ENCODE data around the gene CISD2.
"Not testable (repeated sequence)": the region's sequence is repeated elsewhere in the genome, so short reads cannot be mapped to it uniquely, and the experiment has no call there.

Gene CISD2

GRCh38 chr4:102850370-102850769 is 18.4 kb upstream of the CISD2 start:
- DNase-seq = no peak

DNA sequence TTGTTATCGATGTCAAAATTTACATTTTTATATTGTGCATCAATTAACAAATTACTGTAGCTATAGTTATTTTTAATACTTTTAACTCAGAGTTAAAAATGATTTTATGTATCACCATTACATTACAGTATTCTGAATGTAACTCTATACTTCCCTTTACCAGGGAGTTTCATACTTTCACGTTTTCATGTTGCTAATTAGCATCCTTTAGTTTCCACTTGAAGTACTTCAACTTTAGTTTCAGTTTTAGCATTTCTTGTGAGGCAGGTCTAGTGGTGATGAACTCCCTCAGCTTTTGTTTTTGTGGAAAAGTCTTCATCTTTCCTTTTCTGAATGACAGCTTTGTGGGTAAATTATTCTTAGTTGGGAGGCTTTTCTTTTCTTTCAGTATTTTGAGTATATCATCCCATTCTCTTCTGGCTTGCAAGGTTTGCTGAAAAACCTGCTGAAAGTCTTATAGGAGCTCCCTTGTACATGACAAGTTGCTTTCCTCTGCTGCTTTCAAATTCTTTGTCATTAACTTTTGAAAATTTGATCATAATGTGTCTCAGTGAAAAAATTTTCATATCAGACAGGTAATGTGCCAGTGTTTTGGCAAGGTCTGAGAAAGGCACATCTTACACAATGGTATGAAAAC is 9.8 kb upstream of the CISD2 start:
- no peak for DNase-seq

DNA sequence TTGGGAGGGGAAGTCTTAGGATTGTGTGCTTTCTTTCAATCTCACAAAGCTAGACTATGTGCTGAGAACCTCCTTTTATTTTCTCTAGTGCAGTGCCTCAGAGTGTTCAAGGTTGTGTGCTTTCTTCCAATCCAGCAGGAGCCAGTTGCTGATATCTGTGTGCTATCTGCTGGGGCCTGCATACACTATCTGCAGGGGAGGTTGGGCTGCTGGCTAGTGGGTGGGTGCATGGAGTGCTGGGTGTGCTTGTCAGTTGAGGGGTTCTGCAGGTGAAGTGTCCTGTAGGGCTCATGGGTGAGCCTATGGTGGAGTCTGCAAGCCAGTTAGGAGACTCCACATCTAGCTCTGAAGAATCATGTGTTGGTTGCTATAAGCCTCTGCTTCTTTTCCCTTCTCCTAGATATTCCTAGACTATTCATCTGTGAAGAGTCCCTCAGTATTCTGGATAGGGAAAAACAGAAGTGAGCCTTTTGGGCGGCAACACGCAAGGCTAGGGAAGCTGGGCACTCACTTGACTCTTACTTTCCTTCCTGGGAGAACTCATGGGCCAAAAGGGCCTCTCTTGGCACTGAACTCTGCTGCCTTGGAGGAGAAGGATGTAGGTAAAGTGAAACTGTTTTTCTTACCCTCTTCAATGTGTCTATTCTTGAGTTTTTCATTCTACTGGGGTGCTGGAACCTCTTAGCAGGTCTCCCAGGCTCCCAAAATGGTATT is 8.0 kb upstream of the CISD2 start:
- no peak for DNase-seq

DNA sequence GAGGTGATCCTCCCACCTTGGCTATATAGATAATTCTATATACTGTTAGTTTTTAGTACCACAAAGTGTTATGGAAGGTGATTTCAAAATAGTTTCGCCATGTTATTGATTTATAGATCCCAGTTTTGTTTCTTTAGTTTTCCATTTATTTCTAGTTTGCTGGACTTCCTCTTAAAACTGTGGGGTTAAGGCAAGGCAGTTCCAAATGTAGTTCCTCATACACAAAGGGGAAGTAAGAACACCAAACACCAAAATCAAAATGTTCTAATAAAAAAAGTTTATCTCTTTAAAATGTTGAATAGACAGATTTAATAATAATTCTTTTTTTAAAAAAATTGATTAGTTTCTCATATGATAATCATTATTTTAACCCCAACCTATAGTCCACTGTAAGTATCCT is 6.8 kb upstream of the CISD2 start:
- DNase-seq = no peak

DNA sequence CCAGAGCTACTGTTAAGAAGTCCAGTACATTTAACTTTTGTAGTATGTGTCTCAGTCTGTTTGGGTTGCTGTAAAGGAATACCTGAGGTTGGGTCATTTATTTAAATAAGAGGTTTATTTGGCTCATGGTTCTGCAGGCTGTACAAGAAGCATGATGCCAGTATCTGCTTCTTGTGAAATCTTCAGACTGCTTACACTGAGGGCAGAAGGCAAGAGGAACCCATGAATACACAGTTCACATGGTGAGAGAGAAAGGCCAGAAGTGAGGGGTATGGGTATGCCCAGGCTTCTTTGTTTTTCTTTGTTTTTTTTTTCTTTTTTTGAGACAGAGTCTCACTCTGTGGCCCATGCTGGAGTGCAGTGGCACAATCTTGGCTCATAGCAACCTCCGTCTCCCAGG is 6.0 kb upstream of the CISD2 start:
- DNase-seq = no peak

DNA sequence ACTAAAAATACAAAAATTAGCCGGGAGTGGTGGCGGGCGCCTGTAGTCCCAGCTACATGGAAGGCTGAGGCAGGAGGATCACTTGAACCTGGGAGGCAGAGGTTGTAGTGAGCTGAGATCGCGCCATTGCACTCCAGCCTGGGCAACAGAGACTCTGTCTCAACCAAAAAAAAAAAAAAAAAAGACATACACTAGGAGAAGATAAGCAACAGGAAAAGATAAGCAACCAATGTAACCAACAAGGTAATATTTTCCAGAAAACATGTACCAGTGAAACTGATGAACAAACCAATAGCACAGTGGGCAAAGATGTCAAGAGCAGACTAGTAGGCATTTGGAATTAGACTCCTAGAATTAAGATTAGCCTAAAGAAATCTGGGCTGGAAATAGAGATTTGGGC is 3.5 kb upstream of the CISD2 start:
- not testable (repeated sequence) for DNase-seq

GRCh38 chr4:102867278-102868152 is 1.3 kb upstream of the CISD2 start:
- no peak for DNase-seq

GRCh38 chr4:102868153-102868780 is 525 bp upstream of the CISD2 start:
- no peak for DNase-seq

DNA sequence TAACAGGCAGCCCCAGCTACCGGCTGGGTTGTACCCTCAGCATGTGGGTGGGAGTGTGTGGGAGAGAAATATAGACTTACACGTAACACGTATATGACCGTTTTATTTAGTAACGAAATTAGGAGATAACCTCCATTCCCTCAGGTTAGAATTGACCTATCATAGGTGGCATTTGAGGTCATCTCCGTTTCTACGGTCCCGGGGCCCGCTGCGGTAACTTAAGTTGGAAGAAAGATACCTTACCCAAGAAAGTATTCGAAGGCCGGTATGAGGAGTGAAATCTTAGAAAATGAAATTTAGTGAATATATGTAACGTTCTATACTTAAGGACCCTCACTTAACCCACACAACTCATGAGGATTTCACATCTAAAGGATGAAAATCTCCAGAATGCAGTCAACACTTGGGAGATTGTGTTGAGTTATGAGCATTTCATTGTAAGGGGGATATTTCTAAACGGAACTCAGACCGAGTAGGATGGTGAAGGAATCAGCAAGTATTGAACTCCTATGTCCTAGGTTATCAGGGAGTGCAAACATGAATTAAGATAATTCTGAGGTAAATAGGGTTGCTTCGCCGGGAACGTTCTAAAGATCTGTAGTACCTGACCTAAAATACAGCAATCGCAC is 891 bp downstream of the CISD2 start:
- no peak for DNase-seq

- no peak for DNase-seq
These were observed 3.0 kb downstream of the CISD2 start for GRCh38 chr4:102871772-102872171.

DNA sequence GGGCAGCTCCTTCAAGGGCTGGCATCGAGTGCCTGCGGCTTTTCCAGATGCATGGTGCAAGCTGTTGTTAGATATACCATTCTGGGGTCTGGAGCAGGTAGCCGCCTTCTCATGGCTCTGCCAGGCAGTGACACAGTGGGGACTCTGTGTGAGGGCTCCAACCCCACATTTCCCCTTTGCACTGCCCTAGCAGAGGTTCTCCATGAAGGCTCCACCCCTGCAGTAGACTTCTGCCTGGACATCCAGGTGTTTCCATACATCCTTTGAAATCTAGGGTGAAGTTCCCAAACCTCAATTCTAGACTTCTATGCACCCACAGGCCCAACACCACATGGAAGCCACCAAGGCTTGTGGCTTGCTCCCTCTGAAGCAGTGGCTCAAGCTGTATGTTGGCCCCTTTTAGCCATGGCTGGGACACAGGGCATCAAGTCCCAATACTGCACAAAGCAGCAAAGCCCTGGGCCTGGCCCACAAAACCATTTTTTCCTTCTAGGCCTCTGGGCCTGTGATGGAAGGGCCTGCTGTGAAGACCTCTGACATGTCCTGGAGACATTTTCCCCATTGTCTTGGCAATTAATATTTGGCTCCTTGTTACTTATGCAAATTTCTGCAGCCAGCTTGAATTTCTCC is 8.8 kb downstream of the CISD2 start:
- DNase-seq = not testable (repeated sequence)

GRCh38 chr4:102878349-102878748 is 9.6 kb downstream of the CISD2 start:
- peak; percentile 7 for DNase-seq

GRCh38 chr4:102878901-102879300 is 10.1 kb downstream of the CISD2 start:
- no peak for DNase-seq

DNA sequence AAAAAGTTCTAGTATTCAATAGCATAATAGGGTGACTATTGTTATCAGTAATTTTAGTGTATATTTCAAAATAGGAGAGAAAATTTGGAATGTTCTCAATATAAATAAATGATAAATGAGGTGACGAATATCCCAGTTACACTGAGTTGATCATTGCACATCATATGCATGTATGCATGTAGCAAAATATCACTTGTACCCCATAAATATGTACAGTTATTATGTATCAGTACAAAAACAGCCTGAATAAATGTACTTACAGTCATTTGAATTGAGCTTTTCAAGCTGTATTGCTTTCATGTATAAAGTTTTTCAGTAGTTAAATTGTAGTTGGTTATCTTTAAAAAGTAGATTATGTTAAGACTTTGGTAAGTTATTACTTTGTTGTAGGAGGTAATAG is 12.6 kb downstream of the CISD2 start:
- no peak for DNase-seq

GRCh38 chr4:102883278-102883677 is 14.5 kb downstream of the CISD2 start:
- no peak for DNase-seq

DNA sequence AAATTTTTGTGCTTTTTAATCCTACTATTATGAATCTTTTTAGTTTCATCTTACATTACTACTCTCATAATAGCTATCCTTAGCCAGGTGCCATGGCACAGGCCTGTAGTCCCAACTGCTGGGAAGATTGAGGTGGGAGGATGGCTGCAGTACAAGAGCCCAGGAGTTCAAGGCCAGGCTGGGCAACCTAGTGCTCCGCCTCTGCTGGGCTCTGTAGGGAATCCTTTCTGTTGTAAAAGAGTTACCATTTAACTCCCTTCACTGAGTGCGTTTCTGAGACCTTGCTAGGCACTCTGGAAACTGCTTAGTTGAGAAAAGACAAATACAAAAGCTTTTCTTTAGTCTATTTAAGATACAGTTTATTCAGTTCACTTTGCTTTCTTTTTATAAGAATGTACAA is 19.8 kb downstream of the CISD2 start:
- DNase-seq = not testable (repeated sequence)

GRCh38 chr4:102889866-102890265 is 21.1 kb downstream of the CISD2 start:
- DNase-seq = not testable (repeated sequence)

- DNase-seq = not testable (repeated sequence)
These were observed 27.8 kb downstream of the CISD2 start for GRCh38 chr4:102896547-102896946.

GRCh38 chr4:102897610-102898009 is 28.8 kb downstream of the CISD2 start:
- DNase-seq = not testable (repeated sequence)

DNA sequence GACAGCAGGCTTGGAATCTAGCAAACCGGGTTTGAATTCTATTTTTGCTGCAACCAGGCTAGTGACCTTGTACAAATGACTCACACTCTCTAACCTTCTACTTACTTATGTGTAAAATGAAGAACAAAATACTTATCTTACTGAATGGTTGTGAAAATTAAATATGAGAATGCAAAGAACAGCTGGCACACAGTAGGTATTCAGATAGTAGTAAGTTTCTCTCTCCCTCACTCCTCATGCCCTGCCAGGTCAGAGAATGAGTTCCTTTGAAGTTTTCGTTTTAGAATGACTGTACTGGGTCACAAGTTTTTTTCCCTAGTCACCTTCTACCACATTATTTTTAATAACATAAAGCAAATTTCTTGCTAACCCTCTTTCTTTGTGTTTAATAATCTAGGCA is 33.0 kb downstream of the CISD2 start:
- DNase-seq = no peak

DNA sequence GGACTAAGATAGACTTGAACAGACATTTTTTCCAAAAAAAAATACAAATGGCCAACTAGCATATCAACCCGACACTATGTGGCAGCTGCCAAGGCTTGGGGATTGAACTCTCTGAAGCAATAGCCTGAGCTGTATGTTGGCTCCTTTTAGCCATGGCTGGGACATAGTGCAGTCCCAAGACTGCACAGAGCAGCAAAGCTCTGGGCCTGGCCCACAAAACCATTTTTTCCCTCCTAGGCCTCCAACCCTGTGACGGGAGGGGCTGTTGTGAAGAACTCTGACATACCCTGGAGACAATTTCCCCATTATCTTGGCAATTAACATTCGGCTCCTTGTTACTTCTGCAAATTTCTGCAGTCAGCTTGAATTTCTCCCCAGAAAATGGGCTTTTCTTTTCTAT is 50.1 kb downstream of the CISD2 start:
- no peak for DNase-seq

DNA sequence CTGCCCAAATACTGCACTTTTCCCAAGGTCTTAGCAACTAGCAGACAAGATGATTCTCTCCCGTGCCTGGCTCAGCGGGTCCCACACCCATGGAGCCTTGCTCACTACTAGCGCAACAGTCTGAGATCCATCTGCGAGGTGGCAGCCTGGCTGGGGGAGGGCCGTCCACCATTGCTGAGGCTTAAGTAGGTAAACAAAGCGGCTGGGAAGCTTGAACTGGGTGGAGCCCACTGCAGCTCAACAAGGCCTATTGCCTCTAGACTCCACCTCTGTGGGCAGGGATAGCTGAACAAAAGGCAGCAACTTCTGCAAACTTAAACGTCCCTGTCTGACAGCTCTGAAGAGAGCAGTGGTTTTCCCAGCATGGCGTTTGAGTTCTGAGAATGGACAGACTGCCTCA is 50.9 kb downstream of the CISD2 start:
- not testable (repeated sequence) for DNase-seq
